HCT116 (cell line): ENCODE data around the gene GRIP2.

Source experiments
- JUND ChIP-seq: IDR thresholded peaks from 2 replicates; pipeline ENCODE4 v1.6.1; 2012
- POLR2A ChIP-seq: IDR thresholded peaks from 2 replicates; pipeline ENCODE4 v1.7.0; 2011; ENCODE audit warnings: borderline replicate concordance; ENCODE audit not compliant: insufficient read depth, insufficient read length; ENCODE audit errors: extremely low read depth
- POLR2AphosphoS5 ChIP-seq: IDR thresholded peaks from 2 replicates; pipeline ENCODE4 v1.6.1; 2011; ENCODE audit warnings: mild to moderate bottlenecking, low read depth, low read length, moderate library complexity
- ZFX ChIP-seq: fragments of 450-650 bp; IDR thresholded peaks from 2 replicates; pipeline ENCODE4 v1.6.1; 2017
- TF ChIP-seq, protein P1 (sequence below), 3 experiments: fragments of 200-600 bp in 1 of 3; sonication (generic) in 1 of 3; IDR thresholded peaks in 2 of 3; conservative IDR thresholded peaks in 1 of 3; 2 replicates each; pipeline ENCODE4 v1.5.1; 2012 to 2017; ENCODE audit warnings: low read depth in 2 of 3, low read length in 2 of 3, antibody characterized with exemption in 1 of 3, borderline replicate concordance in 1 of 3, control low read depth in 1 of 3, mild to moderate bottlenecking in 1 of 3, mixed read lengths in 1 of 3, mixed run types in 1 of 3, moderate library complexity in 1 of 3; ENCODE audit not compliant: insufficient read depth in 1 of 3

DNA sequence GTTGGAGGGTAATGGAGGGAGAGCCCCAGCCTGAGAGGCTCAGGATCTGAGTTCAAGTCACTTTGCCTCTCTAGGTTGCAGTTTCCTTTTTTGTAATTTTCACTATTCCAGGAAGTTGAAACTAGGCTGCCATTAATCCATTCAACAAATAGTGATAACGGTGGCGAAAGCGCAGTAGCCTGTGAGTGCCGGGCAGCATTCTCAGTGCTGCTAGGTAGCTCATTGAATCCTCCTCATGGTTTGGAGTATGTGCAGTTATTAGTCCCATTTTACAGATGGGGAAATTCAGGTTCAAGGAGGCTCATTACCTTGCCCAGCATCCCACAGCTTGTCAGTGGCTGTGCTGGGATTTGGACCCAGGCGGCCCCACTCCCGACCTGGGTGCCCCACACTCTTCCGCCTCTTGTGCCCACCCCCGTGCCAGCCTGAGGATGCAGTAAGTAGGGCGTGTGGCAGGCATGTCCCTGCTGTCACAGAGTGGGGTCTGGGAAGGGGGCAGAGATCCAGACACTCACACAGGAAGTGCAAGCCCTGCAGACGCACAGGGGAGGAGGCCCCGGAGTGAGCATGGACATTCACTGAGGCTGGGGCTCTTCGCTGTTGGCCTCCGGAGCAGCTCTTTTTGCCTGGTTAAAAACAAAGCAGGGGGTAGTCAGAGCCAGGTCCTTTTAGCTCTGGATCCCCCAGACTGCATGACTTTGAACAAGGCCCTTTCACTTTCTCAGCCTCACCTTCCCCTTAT, 79.0 kb downstream of the GRIP2 start:
- TF ChIP-seq, protein P1, sequence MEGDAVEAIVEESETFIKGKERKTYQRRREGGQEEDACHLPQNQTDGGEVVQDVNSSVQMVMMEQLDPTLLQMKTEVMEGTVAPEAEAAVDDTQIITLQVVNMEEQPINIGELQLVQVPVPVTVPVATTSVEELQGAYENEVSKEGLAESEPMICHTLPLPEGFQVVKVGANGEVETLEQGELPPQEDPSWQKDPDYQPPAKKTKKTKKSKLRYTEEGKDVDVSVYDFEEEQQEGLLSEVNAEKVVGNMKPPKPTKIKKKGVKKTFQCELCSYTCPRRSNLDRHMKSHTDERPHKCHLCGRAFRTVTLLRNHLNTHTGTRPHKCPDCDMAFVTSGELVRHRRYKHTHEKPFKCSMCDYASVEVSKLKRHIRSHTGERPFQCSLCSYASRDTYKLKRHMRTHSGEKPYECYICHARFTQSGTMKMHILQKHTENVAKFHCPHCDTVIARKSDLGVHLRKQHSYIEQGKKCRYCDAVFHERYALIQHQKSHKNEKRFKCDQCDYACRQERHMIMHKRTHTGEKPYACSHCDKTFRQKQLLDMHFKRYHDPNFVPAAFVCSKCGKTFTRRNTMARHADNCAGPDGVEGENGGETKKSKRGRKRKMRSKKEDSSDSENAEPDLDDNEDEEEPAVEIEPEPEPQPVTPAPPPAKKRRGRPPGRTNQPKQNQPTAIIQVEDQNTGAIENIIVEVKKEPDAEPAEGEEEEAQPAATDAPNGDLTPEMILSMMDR (IDR thresholded peaks at IDR 0.05 in 2 of 3, conservative IDR thresholded peaks at IDR 0.05 in 1 of 3; ENCODE audit: borderline replicate concordance in 1 of 3, insufficient read depth in 1 of 3, low read depth in 2 of 3, low read length in 2 of 3), result no peak
- no peak for TF ChIP-seq POLR2AphosphoS5
- no peak for TF ChIP-seq POLR2A
- no peak for TF ChIP-seq JUND
- TF ChIP-seq ZFX, result no peak
